ENCODE data around the gene CDC20.

GRCh38 chr1:43363283-43363934 is 4.6 kb downstream of the CDC20 start:
- TF ChIP-seq CTCF (IDR thresholded peaks at IDR 0.05) (no peak), POLR2AphosphoS5 (IDR thresholded peaks at IDR 0.05) (no peak), POLR2A (IDR thresholded peaks at IDR 0.05) (no peak)

All from prostate gland (tissue), 2 donors.